Calu3 (cell line): Measurements from ENCODE around the gene ARHGEF11. TPM values are rescaled to one million over a fixed set of nuclear protein-coding genes. Genes with fewer than 3 reads are reported as not detected.
"Not testable (repeated sequence)": the region's sequence is repeated elsewhere in the genome, so short reads cannot be mapped to it uniquely, and the experiment has no call there.

Experiments
- BruUV-seq: library from RNA; stranded (reverse); fragments of 400-500 nt; replicated peaks from 2 replicates; lab custom pipeline; 2021; lab: Mats Ljungman, UMichigan
- CTCF ChIA-PET: fragments of 300-600 bp; sonication (Branson Sonifier 250); formaldehyde crosslinking; loops from one replicate; lab custom pipeline; 2022; ENCODE audit warnings: antibody characterized with exemption; lab: Charles Lee
- DNase-seq: peaks from one replicate; pipeline ENCODE4 v3.0.0; 2022
- H3K27ac Mint-ChIP-seq: one replicate; pipeline ENCODE4 v1.8.0; 2022; ENCODE audit warnings: mixed read lengths; ENCODE audit not compliant: unreplicated experiment
- H3K27me3 Mint-ChIP-seq: one replicate; pipeline ENCODE4 v1.8.0; 2022; ENCODE audit warnings: mixed read lengths; ENCODE audit not compliant: unreplicated experiment
- H3K36me3 Mint-ChIP-seq: one replicate; pipeline ENCODE4 v1.8.0; 2022; ENCODE audit warnings: mild to moderate bottlenecking, moderate library complexity, mixed read lengths; ENCODE audit not compliant: insufficient read depth, unreplicated experiment
- H3K4me1 Mint-ChIP-seq: one replicate; pipeline ENCODE4 v1.8.0; 2022; ENCODE audit warnings: mild to moderate bottlenecking, low read depth, mixed read lengths; ENCODE audit not compliant: unreplicated experiment
- H3K4me3 Mint-ChIP-seq: one replicate; pipeline ENCODE4 v1.8.0; 2022; ENCODE audit warnings: mild to moderate bottlenecking, low read depth, moderate library complexity, mixed read lengths; ENCODE audit not compliant: unreplicated experiment
- H3K9me3 Mint-ChIP-seq: one replicate; pipeline ENCODE4 v1.8.0; 2022; ENCODE audit warnings: low read depth, mixed read lengths; ENCODE audit not compliant: unreplicated experiment
- intact Hi-C: fragments of 100-400 bp; cut with micrococcal nuclease; formaldehyde crosslinking; loops from one replicate; pipeline ENCODE4 v1.10.0; 2022; ENCODE audit not compliant: unreplicated experiment
- total RNA-seq: library from RNA; stranded (reverse); gene quantifications from 2 replicates; pipeline ENCODE4 v1.2.3, GENCODE V29; 2022
- TF ChIP-seq, protein P1 (sequence below): fragments of 200-600 bp; IDR thresholded peaks from one replicate; pipeline ENCODE4 v1.8.0; 2022; ENCODE audit warnings: antibody characterized with exemption; ENCODE audit not compliant: unreplicated experiment

Gene ARHGEF11
- total RNA-seq, 1 experiment from 2014 or later: 44.1 TPM

- intact Hi-C loops: no loop called here
- H3K4me3 Mint-ChIP-seq: peak overlapping the region; percentile 42
- no peak overlapping the region for H3K27ac Mint-ChIP-seq
- peaks cover 37% of the 10 kb centered on the region for H3K27me3 Mint-ChIP-seq
- no TSS peak for BruUV-seq
- H3K9me3 Mint-ChIP-seq: no peaks in the 10 kb centered on the region
- CTCF ChIA-PET: interaction anchor here (0.8 to 1.6 kb wide), 7 partner anchors 14 to 307 kb away, joined by 3 to 10 read pairs (median 4); partner anchors contain the start of gene PRCC
- peak; percentile 64 for DNase-seq
- TF ChIP-seq, protein P1, sequence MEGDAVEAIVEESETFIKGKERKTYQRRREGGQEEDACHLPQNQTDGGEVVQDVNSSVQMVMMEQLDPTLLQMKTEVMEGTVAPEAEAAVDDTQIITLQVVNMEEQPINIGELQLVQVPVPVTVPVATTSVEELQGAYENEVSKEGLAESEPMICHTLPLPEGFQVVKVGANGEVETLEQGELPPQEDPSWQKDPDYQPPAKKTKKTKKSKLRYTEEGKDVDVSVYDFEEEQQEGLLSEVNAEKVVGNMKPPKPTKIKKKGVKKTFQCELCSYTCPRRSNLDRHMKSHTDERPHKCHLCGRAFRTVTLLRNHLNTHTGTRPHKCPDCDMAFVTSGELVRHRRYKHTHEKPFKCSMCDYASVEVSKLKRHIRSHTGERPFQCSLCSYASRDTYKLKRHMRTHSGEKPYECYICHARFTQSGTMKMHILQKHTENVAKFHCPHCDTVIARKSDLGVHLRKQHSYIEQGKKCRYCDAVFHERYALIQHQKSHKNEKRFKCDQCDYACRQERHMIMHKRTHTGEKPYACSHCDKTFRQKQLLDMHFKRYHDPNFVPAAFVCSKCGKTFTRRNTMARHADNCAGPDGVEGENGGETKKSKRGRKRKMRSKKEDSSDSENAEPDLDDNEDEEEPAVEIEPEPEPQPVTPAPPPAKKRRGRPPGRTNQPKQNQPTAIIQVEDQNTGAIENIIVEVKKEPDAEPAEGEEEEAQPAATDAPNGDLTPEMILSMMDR: peak; percentile 56
- no peaks in the 10 kb centered on the region for H3K4me1 Mint-ChIP-seq
- no peaks in the 10 kb centered on the region for H3K36me3 Mint-ChIP-seq
Observed at GRCh38 chr1:157073944-157074685, 28.6 kb upstream of the ARHGEF11 start.

DNA sequence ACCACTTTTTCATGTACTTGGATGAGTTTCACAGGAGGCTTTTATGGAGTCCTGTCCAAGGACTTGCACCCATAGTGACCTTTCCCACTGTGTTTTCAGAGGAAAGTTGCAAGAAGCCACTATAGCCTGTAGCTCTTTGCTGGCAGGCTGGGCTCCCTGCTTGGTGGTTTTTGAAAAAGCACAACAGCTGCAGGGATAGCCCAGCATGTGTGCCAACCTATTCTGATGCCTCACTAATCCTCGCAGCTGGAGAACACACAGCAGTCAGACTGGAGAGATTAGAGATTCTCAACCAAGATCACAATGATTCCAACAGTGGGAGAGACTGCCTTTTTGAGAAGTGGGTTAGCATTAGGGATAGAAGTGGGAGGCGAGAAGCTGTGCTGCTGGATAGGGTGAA lies 24.1 kb upstream of the ARHGEF11 start:
- CTCF ChIA-PET: no interaction called here
- Mint-ChIP-seq H3K9me3 (no peaks in the 10 kb centered on the region), H3K36me3 (no peaks in the 10 kb centered on the region), H3K4me3 (no peak overlapping the region), H3K4me1 (no peaks in the 10 kb centered on the region), H3K27ac (no peak overlapping the region), H3K27me3 (peaks cover 10% of the 10 kb centered on the region)
- DNase-seq: no peak
- intact Hi-C loops: no loop called here
- BruUV-seq: no TSS peak
- TF ChIP-seq, protein P1: no peak

GRCh38 chr1:157059241-157059640 lies 13.7 kb upstream of the ARHGEF11 start:
- H3K4me3 Mint-ChIP-seq, H3K27ac Mint-ChIP-seq, H3K9me3 Mint-ChIP-seq, intact Hi-C loops, CTCF ChIA-PET, H3K4me1 Mint-ChIP-seq, BruUV-seq, H3K36me3 Mint-ChIP-seq, DNase-seq: not testable (repeated sequence)
- H3K27me3 Mint-ChIP-seq: peaks cover 17% of the 10 kb centered on the region

GRCh38 chr1:157056269-157056668 lies 10.7 kb upstream of the ARHGEF11 start:
- H3K9me3 Mint-ChIP-seq: peaks cover 6% of the 10 kb centered on the region
- CTCF ChIA-PET: no interaction called here
- H3K4me3 Mint-ChIP-seq: no peak overlapping the region
- no peak for DNase-seq
- H3K4me1 Mint-ChIP-seq: no peaks in the 10 kb centered on the region
- BruUV-seq: no TSS peak
- TF ChIP-seq, protein P1: no peak
- H3K27ac Mint-ChIP-seq: no peak overlapping the region
- intact Hi-C loops: no loop called here
- H3K36me3 Mint-ChIP-seq: no peaks in the 10 kb centered on the region
- H3K27me3 Mint-ChIP-seq: peaks cover 23% of the 10 kb centered on the region

GRCh38 chr1:157055729-157056128 lies 10.2 kb upstream of the ARHGEF11 start:
- BruUV-seq, H3K27ac Mint-ChIP-seq, H3K9me3 Mint-ChIP-seq, DNase-seq, H3K4me1 Mint-ChIP-seq, H3K4me3 Mint-ChIP-seq, H3K36me3 Mint-ChIP-seq, CTCF ChIA-PET, intact Hi-C loops: not testable (repeated sequence)
- H3K27me3 Mint-ChIP-seq: peaks cover 27% of the 10 kb centered on the region
